ENCODE results near the gene FAM177B.

Gene FAM177B

DNA sequence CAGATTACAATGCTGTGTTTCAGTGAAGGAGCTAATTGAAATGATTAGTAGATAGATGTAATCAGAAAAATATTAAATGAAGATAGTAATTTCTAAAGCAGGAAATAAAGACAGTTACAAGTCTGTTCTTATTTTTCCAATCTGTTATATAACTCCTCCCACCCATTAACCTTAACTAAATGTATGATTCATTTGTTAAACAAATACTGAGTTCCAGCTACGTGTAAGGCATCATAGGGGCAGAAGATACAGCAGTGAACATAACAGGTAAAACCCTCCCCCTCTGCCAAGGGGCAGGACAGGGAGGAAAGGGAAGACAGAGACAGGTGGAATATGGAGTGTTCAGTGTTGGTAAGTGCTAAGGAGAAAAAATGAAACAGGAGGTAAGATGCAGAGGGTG, at the start of gene FAM177B:
Gene FAM177B, plus strand, starts transcription at position 231 of the 400 bp plus-strand sequence. CDS start 9,344 bp downstream, outside the sequence.
- no peak for DNase-seq

DNA sequence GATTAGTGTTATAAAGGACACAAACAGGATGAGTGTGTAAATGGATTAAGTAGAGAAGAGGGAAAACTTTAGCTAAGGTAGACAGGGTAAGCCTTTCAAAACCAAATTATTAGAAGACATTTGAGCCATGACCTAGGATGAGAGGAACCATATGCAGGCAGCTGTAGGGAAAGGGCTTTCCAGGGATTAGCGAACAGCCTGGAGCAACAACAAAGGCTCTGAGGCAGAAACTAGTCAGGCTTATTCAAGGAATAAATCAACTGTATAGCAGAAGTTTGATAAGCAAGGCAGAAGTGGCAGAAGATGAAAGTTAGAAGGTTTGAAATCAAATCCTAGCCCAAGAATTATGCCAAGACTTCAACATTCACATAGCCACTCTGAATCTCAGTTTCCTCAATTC, 46.0 kb upstream of the FAM177B start:
- DNase-seq: no peak

DNA sequence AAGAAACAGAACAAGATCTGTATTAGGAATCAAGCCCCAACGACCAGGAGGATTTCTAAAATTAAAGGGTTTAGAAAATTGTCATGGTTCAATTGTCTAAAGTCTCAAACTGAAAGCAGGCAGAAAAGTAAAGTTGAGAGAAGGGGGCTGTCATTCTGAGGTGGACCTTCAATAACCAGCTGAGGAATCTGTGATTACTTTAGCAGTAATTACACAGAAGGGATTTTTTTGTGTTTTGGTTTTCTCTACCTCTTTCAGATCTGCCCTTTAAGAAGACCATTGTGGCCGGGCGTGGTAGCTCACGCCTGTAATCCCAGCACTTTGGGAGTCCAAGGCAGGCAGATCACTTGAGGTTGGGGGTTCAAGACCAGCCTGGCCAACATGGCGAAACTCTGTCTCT, 42.1 kb upstream of the FAM177B start:
- DNase-seq: no peak

DNA sequence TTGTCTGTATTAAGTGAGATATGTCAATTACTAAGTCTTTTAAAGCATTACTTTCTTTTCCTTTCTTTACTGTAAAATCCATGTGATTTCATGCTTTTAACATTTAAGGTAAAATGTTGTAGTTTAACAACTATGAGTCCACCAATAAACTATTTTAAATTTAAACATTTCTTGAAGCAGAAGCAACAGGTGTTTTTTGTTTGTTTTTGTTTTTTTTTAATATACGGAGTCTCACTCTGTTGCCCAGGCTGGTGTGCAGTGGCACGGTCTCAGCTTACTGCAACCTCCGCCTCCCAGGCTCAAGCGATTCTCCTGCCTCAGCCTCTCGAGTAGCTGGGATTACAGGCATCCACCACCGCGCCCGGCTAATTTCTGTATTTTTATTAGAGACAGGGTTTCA, 40.3 kb upstream of the FAM177B start:
- no peak for DNase-seq

DNA sequence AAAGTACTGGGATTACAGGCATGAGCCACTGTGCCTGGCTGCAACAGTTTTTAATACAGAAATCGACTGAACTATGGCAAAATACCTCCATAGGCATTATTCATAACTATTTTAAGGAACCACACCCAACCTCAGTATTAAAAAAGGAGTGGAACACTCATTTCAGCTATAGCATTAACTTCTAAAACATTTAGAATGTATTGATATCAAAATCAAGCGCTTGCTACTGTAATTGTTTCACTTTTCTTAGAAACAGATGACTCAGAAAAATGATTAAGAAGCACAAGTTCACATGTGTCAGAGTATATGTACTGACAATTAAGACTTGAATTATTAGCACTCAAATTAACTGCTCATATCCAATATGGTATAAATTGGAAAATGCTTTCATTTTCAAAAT, 39.8 kb upstream of the FAM177B start:
- no peak for DNase-seq

DNA sequence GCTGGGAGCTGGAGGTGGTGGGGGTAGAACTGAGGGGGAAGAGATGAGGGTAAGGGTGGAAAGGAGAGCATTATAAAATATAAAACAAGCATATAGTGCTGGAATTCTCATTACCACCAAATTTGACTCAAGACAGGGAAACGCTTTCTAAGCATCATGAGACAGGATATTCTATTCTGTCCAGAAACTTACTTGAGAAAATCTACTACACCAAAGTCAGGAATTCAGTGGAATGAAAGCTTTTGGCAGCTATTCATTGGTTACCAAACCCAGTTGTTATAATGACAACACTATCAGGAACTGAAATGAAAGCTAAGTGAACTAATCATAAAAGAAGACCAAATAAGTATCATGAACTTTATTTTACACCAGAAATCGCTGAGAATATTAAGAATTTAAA, 39.2 kb upstream of the FAM177B start:
- peak; percentile 28 for DNase-seq

DNA sequence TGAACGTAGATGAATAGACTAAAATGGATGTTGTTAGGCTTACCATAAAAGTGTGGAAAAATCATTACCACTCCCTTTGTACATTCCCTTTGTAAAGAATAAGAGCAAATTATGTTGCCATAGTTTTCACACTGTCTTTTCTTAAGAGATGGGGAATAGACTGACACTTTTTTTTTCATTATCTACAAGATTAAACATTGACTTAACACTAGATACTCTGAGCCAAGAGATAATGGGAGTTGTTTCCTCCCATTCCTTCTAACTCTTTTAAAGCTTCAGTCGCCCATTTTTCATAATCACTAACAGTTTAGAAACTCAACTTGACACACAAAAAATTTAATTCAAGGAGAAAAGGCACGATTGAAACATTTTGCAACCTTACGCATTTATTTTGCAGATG, 34.8 kb upstream of the FAM177B start:
- no peak for DNase-seq

DNA sequence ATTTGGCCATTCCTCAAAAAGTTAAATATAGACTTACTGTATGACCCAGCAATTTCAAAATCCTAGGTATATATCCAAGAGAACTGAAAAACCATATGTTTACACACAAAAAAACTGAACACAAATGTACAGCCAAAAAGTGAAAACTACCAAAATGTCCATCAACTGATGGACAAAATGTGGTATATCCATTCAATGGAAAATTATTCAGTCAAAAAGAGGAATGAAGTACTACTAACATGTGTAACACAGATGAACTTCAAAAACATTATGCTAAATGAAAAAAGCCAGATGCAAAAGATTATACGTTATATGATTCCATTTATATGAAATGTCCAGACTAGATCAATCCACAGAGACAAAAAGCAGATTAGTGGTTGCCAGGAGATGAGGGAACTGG, 32.7 kb upstream of the FAM177B start:
- no peak for DNase-seq

DNA sequence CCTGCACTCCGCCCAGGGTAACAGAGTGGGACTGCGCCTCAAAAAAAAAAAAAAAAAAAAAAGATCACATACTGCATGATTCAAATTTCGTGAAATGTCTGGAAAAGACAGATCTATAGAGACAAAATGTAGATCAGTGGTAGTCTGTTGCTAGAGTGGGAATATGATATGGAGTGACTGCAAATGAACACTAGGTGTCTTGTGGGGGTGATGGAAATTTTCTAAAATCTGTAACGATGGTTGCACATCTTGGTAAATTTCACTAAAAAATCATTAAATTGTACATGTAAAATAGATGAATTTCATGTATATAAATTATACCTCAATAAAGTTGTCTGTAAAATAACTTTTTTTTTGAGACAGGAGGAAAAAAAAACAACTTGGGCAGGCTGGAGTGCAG, 30.2 kb upstream of the FAM177B start:
- no peak for DNase-seq

DNA sequence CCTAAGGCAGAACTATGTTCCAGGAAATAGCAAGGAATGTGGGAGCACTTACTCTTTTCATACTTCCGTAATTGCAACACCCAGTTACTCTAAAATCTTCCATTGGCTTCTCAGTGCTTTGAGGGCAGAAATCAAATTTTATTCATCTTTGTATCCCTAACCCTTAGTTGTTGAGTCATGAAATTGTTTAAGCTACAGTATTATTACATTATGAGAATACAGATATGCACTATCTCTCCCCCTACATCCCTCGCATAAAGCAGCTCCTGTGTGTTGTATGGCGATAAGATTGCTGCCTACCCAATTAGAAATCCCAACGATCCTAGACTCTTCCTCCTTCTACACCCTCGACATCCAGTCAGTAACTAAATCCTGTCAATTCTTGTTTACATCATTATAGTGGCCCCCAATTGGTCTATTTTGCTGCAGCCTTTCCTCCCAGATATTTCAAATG, 27.3 kb upstream of the FAM177B start:
- DNase-seq: no peak

DNA sequence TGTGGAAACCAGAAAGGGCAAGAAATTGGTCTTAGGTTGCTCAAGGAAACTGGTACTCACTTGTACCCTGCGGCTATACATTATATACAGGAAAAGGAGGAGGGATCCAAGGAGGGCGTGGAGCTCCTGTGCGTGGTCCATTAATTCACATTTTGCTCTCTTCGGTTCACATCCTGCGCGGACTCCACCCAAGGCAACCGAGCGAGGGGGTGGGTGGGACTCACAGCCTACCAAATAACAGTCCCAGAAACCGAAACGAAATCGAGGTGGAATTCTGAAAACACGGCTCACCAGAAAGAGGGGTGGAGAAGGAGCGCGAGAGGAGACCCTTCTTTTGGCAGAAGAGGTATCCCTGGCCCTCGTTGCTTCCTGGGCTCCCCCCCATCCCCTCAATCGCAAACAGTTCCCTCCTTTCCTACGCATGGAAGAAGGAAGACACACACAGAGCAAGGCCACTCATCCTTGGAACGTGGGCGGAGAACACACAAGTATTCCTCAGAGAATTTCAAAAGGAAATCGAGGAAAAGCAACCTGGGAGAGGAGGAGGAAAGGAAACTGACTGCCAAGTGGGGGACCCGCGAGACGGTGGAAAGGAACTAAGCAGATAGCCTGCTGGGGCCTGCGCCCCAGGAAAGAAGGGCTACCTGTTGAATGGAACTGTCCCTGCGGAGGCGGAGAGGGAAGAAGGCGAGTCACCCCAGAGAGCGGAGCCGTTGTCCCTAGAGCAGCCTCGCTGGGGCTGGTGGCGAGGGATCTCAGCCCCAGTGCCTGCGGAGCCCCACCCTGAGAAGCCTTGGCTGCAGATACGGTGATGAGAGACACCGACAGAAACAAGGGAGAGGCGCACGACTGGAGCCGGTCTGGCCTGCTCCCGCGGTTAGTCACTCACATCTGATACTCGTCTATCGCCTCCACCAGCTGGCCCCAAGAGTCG, 25.4 kb upstream of the FAM177B start:
- peak; percentile 55 for DNase-seq

DNA sequence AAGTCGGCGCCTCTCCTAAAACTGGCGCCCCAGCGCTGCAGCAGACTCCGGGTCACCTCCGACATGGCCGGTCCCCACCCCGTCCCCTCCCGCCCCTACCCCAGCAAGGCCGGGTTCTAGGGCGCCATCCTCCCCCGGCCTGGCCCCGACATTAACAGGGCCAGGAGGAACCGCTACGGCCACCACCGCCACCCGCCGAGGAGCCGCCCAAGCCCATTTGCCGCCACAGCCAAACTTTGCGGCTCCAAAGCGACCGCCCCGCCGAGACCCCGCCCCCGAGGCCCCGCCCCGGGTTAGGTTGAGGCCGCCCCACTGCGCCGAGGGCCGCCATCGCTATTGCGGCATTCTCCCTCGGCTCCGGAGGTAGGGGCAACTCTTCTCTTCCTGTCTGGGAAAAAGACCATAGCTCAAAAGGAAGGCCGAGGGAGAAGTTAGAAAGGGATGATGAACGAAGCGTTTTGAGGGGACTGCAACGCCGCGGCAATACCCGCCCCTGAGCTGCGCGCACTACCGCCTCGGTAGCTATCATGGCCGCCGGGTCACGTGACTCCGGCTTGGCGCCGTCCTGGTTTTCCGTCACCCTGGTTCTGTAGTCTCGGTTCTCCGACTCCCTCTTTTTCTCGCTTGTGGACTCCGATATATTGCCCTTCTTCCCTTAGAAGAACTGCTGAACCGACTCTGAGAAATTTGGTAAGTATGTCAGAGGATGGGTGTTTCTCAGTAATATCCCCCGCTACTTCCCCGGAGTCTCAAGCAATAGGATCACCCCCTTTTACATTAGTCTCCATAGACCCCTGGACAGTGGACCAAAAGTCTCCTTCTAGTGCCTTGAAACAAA, 24.5 kb upstream of the FAM177B start, which contains the start of the genes AIDA and BROX:
Gene AIDA, minus strand, starts transcription at position 239 of the 838 bp plus-strand sequence. Its CDS starts 174 bp downstream, at position 65.
Gene BROX, plus strand, starts transcription at position 312 of the 838 bp plus-strand sequence. CDS start 3,136 bp downstream, outside the sequence.
- DNase-seq: peak; percentile 84

DNA sequence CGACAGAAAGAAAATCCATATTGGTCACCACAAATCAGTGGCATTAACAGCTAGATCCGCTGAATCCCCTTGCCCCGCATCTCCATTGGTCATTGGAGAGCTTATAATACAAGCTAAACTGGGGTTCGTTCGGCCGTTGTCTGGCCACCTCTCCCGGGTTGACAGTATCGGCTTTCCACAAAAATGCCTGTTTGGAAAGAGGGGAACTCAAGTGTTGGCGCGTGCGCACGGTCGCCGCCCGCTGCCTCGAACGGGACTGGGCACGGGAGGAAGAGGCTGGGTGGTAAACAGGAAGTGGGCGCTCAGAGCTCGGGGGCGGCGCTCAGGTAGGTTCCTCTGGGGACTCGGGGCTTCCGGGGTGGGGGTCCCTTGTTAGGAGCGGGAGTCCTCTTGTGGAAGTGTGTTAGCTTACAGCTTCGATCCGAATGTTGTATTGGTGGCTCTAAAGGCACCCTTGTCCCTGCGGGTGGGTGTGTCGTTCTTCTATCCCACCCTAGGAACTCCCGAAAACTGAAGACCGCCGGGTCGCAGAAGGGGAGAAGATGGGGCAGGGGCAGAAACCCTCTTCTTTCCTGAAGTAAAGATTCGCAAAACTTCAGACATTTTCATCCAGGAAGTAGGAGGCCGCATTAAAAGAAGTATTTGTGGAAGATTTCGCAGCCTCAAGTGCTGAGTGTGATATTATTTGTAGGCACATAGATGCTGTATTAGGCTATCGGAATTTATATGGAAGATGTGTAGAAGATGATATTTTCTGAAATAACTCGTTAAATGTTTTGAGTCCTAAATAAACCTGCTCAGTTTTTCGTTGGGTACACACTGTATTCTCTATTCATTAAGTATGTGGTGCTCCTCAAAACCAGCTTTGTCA, 23.7 kb upstream of the FAM177B start:
- DNase-seq: peak; percentile 94

DNA sequence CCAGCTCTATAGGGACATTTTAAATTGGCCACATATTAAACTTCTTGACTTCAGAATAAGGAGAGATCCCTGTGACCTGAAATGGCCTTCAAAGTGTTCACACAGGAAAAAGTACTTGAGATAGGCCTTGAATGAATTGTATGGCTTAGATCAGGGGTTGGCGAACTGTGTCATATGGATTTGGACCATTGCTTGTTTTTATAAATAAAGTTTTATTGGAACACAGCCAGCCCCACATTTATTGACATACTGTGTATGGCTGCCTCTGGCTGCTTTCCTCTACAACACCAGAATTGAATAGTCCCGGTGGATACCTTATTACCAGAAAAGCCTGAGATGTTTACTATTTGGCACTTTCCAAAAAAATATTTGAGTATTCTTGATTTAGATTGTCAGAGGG, 20.6 kb upstream of the FAM177B start:
- no peak for DNase-seq

DNA sequence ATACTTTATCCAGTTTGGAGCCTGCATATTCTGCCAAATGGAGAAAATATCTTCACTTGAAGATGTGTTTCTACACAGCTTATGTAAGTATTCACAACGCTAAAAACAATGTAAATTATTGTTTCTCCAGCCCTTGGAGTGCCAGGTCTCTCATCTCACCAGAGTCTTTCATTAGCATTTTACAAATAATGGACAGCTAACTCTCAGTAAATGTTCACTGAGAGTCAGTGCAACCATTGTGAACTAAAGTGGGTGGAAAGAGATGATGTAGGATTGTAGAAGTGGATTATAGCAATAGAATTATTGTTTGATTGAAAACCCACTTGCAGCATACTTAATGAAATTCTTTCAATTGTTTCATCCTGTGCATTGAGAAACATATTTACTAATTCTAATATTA, 8.3 kb upstream of the FAM177B start:
- no peak for DNase-seq

DNA sequence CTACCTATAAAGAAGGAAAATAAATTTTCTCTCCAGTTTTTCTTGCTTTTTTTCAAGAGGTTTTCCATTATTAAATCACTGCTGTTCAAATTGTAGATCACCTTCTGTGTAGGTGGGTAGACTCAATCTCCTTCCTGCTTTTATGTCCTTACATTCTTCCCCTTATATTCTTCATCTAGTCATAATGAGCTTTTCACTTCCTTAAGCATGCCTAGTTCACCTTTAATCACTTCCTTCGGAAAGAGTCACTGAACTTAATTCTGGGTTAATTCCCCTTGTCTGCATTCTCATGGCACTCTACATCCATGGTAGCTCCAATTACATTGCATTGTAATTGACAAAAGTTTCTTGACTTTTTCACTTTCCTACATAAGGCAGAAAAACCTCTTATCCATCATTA, 6.1 kb upstream of the FAM177B start:
- DNase-seq: no peak

DNA sequence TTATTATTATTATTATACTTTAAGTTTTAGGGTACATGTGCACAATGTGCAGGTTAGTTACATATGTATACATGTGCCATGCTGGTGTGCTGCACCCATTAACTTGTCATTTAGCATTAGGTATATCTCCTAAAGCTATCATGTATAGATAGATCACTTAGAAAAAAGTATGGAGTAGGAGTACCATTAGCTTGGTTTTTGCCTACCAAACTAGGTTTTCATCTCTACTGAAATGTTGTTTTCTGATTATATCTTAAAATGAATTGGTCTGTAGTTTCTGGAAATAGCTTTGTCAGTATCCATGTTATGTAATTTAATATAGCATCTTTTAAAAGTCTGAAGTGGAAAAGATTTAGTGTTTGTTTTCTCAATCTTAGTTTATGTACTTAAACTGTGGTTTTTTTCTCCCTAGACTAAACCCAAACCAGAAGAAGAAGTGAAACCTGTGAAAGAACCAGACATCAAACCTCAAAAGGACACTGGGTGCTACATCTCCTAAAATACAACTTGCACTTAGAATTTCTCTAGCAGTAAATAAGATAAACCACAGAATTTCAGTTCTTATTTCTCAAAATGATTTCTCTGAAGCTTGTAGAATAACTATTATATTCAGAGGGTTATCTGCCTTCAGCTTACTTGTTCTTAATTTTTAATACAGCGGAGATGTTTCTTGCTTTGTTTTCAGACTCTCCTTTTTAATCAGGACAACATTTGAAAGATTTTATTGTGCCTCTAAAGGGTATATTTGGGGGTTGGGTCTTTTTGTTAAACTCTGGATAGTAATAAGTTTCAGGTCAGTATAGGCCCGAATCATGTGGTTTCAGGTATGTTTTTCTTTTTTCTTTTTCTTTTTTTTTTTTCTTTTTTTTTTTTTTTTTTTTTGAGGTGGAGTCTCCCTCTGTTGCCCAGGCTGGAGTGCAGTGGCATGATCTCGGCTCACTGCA, 4.5 kb upstream of the FAM177B start:
- DNase-seq: no peak

DNA sequence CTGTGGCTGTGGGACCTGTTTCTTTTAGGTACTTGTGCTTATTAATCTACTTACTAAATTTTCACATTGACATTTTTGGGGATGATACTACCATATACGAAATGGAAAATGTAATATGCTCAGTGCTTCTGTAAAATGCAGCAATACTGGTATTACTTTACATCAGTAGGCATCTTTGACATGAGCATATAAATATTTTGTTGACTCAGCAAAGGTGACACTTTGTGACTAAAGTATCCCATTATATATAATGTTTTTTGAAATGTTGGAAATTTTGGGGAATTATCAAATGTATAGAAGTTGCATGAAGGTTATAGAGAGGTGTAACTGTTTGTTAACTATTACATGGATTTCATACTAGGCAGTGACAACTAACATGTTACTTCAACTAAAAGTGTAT, 2.3 kb upstream of the FAM177B start:
- no peak for DNase-seq

DNA sequence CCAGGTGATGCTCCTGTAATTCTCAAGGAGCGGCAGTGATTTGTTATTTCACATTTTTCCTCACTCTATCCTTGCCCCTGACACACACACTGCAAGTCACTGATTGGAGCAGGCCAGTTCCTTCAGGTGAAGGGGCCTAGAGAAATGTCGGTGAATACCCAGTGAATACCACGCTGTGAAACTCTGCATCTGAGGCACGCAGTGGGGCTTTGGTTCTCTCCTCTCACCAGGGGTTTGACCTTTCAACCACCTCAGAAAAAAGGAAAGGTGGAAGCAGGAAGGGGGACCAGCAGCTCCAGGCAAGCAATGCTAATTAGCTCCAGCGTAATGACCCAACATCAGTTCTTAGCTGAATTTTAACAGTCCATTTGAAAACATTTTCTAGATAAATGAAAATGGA, 532 bp upstream of the FAM177B start:
- no peak for DNase-seq

DNA sequence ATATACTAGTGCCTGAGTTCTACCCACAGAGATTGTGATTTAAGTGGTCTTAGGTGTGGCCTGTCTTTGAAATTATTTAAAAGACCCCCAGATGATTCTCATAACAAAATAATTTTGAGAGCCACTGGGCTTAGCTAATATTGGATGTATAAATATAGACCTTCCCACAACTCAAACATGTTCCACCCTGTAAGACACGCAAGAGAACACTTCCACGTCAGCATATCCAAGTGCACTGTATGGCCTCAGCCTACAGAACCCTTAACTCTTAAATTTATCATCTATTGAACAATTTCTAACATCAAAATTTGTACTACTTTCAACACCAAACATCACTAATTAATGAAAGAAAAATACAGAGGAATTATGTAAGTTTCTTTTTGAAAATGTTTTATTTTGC, 2.5 kb downstream of the FAM177B start:
- no peak for DNase-seq

DNA sequence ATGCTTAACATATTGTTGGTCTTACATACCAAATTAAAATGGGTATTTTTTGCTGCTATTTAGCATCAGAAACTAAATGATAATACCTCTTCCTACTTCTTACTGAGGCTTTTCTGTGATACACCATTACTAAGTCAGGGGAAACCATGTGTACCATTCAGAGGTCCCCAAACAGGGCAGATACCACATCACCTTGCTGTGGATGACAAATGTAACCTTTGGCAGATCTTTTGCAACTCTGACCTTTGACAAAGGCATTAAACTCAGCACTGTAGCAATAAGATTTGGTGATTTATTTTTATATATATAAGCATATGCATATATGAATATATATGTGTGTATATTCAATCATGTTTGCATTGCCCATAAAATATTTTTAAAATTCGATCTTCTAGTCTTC, 2.9 kb downstream of the FAM177B start:
- no peak for DNase-seq

Data from fibroblast of upper back skin (primary cell).